Fibroblast of skin of right quadriceps (primary cell): ENCODE measurements around the gene OR14C36.
"Not testable (repeated sequence)": the region's sequence is repeated elsewhere in the genome, so short reads cannot be mapped to it uniquely, and the experiment has no call there.

Experiments used
- DNase-seq: peaks from one replicate; pipeline ENCODE4 v3.0.0-alpha.2; 2013

Gene OR14C36

GRCh38 chr1:248348475-248348874, at the start of gene OR14C36:
Gene OR14C36, plus strand, starts transcription at chr1:248348775. Its CDS starts 0 bp downstream, at chr1:248348775.
- no peak for DNase-seq

GRCh38 chr1:248303324-248303723, 45.3 kb upstream of the OR14C36 start, which contains the start of gene OR2T12:
Gene OR2T12, minus strand, starts transcription at chr1:248303424. Its CDS starts 7,846 bp downstream, at chr1:248295578.
- DNase-seq: no peak

GRCh38 chr1:248305672-248306071, 42.9 kb upstream of the OR14C36 start:
- not testable (repeated sequence) for DNase-seq

GRCh38 chr1:248306103-248306502, 42.5 kb upstream of the OR14C36 start:
- no peak for DNase-seq

- DNase-seq: not testable (repeated sequence)
Measured at GRCh38 chr1:248306740-248307139, 41.8 kb upstream of the OR14C36 start.

GRCh38 chr1:248316796-248317195, 31.8 kb upstream of the OR14C36 start:
- no peak for DNase-seq

- DNase-seq: no peak
Measured at GRCh38 chr1:248324468-248324867, 24.1 kb upstream of the OR14C36 start, which contains the start of gene OR2M7. Gene OR2M7, minus strand, starts transcription at chr1:248324568. Its CDS starts 0 bp downstream, at chr1:248324568.

GRCh38 chr1:248343451-248343850, 5.1 kb upstream of the OR14C36 start:
- DNase-seq: no peak

GRCh38 chr1:248359415-248359814, 10.8 kb downstream of the OR14C36 start:
- no peak for DNase-seq

GRCh38 chr1:248361121-248361715, 12.6 kb downstream of the OR14C36 start, which contains the start of gene OR2T4:
Gene OR2T4, plus strand, starts transcription at chr1:248361665. Its CDS starts 0 bp downstream, at chr1:248361665.
- DNase-seq: no peak

GRCh38 chr1:248366609-248367008, 18.0 kb downstream of the OR14C36 start:
- no peak for DNase-seq

- no peak for DNase-seq
Measured at GRCh38 chr1:248372394-248372793, 23.8 kb downstream of the OR14C36 start.

- DNase-seq: no peak
Measured at GRCh38 chr1:248373761-248374160, 25.2 kb downstream of the OR14C36 start.

- no peak for DNase-seq
Measured at GRCh38 chr1:248375446-248375845, 26.9 kb downstream of the OR14C36 start, which contains the start of gene OR2T6. Gene OR2T6, plus strand, starts transcription at chr1:248375746. Its CDS starts 11,863 bp downstream, at chr1:248387609.

GRCh38 chr1:248376916-248377315, 28.3 kb downstream of the OR14C36 start:
- no peak for DNase-seq

GRCh38 chr1:248380854-248381253, 32.3 kb downstream of the OR14C36 start:
- no peak for DNase-seq

- DNase-seq: no peak
Measured at GRCh38 chr1:248388426-248388825, 39.9 kb downstream of the OR14C36 start.

GRCh38 chr1:248393050-248393449, 44.5 kb downstream of the OR14C36 start:
- DNase-seq: no peak
